M059J (cell line): Measurements from ENCODE around the gene CC2D2A. TPM values are rescaled to one million over a fixed set of nuclear protein-coding genes. Genes with fewer than 3 reads are reported as not detected.
"Not testable (repeated sequence)": the region's sequence is repeated elsewhere in the genome, so short reads cannot be mapped to it uniquely, and the experiment has no call there.

Source experiments
- DNase-seq: peaks from one replicate; pipeline ENCODE4 v3.0.0-alpha.2; 2012; ENCODE audit warnings: low read depth
- total RNA-seq: library from RNA; depleted of rRNA; stranded (reverse); fragments of >200 nt; shearing (Covaris generic); gene quantifications from 2 replicates; pipeline ENCODE4 v1.2.3, GENCODE V29; 2014

The CC2D2A gene
- total RNA-seq, 1 experiment from 2014 or later: 26.8 TPM

DNA sequence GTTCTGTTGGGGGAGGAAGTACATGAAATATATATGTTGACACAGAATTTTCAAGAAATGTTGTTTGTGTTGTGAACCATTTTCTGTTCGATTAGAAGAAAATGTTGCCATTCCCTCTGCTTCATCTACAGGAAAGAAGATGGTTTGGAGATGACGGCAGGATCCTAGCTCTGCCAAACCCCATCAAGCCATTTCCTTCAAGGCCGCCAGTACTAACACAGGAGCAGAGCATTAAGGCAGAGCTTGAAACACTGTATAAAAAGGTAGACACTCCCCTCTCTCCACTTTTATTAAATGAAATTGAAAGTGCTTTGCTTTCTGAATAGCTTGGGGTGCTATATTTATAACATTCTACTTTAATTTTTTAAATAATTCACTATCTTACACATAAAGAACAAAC is 46.8 kb downstream of the CC2D2A start:
- no peak for DNase-seq

DNA sequence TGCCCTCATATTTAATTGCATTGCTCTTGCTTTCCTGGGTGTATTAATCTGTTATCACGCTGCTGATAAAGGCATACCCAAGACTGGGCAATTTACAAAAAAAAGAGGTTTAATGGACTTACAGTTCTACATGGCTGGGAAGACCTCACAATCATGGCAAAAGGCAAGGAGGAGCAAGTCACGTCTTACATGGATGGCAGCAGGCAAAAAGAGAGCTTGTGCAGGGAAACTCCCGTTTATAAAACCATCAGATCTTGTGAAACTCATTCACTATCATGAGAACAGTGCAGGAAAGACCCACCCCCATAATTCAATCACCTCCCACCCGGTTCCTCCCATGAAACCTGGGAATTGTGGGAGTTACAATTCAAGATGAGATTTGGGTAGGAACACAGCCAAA is 48.0 kb downstream of the CC2D2A start:
- not testable (repeated sequence) for DNase-seq

DNA sequence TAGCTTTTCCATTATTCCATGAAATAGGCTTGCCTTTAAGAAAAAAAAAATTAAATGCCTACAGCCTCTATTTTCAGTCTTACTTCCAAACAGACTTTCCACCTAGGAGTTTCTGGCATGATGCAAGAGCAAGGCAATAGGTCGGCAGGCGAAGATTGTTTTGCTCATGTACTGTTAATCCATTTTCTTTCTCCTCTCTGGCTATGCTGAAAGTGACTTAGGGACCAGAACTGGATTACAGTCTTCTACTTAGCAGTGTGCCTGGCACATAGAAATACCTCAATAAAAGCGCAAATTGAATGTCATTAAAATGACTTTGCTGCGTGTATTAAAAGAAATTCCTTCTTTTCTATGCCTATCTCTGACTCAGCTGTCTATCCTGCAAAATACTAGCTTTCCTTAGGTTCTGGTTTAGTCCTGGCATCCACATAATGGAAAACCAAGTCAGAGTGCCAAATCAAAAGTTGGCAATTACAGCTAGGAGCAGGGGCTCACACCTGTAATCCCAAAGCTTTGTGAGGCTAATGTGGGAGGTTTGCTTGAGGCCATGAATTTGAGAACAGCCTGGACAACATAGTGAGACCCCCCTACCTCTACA is 51.9 kb downstream of the CC2D2A start:
- no peak for DNase-seq

DNA sequence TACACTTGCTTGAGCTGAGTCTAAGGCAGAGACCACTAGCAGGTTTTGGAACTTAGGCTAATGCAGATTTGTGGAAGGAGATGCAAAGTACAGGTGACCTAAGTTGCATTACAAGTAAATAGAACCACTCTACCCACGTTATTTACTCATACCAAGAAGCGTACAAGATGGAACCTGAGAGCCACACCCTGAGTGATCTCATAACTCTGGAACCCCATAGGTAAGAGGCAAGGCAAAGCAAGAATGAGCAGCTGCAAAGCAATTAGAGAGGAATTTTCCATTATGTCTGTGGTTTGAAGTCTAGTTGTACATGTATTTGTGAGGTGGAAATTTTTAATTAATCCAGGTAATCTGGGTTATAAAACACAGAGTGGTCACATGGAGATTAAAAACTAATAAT is 55.4 kb downstream of the CC2D2A start:
- DNase-seq: peak; percentile 9

DNA sequence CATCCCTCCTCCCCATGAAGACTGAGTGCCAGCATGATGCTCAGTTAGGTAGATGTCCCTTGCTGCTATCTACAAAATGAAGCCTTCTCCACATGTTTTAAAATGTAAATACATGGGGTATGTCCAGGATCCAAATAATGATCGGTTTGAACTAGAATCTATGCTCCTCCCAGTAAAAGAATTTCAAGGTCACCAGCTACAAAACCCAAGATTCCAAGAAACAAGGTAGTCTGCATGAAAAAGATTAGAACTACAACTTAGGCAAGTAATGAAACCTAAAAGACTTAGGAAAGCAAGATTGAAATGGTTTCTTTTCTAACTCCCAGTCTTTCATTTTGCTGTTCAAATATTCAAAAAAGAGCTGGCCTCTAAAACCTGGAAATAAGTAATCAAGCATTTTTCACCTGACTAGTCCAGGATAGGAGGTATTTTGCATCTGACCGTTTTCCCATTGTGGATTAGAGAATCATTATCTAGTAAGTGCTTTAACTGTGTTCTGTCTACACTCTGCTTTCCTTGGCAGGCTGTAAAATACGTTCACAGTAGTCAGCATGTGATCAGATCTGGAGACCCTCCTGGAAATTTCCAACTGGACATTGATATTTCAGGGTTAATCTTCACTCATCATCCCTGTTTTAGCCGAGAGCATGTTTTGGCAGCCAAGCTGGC is 57.4 kb downstream of the CC2D2A start:
- DNase-seq: no peak

DNA sequence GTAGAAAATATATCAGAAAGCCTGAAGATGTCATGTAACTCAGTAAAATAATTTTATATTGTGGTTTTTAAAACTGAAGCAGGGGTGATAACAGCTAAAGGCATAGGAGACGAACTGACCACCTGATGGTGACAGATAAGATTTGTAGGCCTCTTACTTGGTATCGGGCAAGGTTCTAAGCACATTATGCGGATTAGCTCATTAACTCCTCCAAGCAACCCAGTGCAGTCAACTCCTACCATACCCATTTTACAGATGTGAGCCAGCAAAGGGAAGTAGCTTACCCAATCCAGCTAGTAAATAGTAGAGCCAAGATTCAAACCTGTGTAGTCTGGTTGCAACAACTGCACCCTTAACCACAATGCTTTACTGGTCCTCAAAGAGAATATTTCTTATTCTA is 62.1 kb downstream of the CC2D2A start:
- no peak for DNase-seq

DNA sequence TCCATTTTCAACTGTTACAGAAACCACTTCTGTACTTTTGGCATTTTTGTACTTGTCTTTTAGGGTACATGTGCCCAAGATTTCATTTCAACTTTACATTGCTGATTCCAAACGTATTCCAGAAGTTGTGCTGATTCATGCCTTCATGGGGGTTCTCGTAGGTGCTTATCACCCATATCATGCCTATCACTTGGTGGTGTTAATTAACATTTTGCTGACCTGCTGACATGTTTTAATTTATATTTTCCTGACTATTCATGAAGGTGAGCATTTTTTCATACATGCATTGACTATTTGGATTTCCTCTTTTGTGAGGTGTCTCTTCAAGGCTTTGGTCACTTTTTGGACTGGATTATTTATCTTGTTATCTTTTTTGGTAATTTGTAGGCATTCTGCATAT is 64.1 kb downstream of the CC2D2A start:
- no peak for DNase-seq

DNA sequence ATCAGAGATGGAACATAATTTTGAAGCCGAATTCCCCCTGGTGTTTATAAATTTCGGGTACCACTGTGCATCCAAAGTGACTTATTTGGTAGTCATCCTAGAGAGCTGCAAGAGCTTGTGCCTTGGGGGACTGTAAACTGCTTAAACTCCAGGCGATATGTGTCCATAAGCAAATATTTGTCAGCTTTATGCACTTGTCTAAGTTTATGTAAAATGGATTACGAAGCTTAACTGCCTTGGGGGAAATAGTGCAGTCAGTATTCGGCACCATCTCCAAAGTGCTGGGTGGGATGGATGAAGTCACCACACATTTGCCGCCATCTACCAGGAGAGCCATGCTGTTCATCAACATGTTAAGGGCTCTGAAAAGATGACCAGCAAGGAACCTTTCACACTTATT is 65.9 kb downstream of the CC2D2A start:
- no peak for DNase-seq

DNA sequence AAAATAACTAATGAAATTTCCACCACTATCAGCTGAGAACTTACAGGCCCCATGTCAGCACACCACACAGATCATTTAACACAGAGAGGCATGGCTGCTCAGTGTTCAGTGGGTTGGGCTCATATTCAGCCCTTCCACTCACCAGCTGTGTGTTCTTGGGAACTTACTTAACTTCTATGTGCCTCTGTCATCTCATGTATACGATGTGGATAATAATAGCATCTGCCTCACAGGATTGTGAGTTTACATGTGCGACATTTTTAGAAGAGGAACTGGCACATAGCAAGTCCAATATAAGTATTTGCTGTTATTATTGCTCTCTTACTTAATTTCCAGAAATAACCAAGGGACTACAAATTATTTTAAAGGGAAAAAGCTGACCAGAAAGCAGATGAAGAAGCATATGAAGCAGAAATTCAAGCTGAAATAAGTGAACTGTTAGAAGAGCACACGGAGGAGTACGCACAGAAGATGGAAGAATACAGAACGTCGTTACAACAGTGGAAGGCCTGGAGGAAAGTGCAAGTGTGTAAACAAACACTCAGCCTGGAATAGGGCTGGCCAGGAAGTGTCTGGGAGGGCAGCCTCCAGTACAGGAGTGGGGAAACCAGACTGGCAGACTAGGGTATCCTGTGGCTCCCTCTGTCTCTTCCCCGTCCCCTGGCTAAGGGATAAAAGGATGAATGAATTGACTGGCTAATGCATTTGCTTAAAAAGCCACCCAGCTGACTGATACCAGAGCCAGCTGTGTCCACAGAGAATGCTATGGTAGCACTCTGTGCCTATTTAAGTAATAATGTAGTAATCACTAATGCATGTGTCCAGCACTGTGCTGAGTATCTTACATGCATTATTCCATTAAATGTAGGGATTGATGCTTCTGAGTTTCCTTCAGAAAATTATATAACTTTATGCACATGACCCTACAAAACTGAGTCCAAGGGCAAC is 67.1 kb downstream of the CC2D2A start:
- no peak for DNase-seq

DNA sequence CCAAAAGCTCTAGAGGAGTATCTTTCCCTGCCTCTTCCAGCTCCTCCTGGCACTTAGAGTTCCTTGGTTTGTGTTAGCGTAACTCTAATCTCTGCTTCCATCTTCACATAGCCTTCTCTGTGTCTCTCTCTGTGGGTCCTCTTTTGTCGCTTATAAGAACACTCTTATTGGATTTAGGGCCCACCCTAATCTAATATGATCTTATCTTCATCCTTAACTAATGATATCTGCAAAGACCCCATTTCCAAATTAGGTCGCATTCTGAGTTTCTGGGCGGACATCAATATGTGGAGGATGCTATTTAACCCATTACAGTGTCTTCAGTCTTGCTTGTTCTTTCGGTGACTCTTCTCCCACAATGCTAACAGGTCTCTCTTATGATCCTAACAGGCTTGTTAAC is 72.3 kb downstream of the CC2D2A start:
- no peak for DNase-seq

DNA sequence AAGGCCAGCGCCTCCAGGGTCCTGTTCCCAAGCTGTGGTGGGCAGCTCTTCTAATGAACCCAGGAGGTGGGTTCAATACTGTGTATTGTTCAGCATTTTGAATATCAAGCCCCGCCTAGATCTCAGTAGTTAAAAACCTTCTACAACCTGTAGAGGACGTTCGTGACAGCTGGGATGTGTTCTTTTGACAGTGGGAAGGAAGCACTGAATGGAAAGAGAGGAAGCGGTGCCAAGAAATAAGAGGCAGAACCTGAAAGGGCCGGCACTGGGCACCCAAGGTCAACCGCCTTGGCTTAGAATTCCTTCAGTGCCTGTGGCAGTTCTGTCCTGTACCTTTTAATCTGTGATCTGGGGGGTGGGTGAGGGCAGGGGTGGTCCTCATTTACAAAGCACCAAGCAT is 73.1 kb downstream of the CC2D2A start:
- DNase-seq: no peak

DNA sequence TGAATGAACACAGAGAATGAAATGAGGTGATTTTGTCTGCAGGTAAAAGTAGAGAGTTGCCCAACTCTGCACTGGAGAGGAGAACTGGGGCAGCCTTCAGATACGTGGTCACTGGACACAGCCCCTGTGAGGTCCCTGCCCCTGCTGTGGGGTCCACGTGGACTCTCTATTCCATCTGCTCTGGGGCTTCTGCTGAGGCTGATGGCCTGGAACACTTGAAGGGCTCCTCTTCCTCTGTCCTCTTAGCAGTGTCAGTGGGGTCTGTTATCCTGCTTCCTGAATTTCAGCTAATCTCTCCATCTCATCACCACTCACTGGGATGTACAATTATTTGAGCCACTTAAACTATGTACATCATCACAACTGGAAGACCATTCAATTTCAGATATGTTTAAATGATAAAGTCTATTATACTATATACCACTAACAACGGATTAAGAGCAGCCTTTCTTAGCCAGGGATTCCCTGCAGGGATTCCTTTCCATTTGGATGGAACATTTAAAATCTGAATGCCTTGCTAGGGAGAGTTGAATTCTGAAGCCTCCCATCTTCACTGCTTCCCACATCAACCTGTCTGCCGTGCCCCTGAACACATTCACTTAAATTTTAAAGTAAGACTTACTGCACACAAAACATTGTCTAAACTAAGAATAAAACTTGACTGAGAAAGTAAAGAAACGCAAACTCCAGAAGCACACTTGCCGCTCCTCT is 74.0 kb downstream of the CC2D2A start:
- DNase-seq: no peak

DNA sequence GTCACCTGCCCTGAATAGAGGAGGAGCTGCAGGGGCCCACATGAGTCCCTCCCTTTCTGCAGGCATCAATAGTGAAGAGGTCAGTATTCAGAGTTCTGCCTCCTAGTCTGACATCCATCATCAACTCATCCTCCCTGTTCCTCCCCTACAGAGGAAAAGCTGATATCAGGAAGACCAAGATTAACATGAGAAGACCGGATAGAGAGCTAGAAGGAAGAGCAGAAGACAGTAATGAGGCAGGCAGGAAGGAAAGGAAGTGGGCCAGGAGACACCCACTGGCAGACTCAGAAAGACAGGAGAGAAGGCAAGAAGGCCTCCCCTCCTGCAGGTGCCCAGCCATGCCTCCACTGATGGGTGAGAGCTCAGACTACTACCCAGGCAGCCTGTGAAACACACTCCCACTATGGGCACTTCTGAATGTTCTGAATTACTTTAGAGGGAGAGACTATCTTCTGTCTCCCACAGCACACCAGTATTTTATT is 74.6 kb downstream of the CC2D2A start:
- no peak for DNase-seq

DNA sequence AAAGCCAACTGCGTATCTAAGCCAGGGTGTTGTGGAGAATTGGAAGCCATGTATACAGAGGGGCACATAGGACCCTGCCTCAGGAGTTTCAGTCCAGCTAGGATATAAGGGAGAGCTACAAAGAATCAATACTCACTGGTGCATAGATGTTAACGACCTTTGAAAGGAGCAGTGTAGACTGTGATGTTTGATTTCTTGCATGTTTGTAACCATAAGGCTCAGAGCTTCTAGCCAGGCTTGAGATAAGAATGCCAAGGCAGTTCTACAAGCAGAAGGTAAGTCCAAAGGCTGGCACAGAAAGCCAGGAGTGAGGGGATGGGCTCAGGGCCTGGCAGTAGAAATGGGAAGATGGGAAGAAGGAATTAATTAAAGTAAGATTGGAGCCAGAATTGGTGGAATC is 75.7 kb downstream of the CC2D2A start:
- DNase-seq: no peak

DNA sequence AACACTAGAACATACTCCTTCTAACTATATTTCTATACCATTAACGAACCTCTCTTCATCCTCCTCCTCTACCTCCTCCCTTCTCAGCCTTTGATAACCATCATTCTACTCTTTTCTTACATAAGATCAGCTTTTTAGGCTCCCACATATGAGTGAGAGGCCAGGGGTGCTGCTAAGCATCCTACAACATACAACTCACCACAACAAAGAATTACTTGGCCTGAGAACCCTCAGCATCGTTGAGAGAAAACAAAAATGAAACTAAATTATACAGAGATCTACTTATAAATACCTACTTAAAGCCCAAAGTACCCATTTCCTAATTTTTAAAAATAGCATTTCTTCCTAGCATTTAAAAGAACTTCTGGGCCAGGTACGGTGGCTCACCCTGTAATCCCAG is 77.7 kb downstream of the CC2D2A start:
- no peak for DNase-seq

DNA sequence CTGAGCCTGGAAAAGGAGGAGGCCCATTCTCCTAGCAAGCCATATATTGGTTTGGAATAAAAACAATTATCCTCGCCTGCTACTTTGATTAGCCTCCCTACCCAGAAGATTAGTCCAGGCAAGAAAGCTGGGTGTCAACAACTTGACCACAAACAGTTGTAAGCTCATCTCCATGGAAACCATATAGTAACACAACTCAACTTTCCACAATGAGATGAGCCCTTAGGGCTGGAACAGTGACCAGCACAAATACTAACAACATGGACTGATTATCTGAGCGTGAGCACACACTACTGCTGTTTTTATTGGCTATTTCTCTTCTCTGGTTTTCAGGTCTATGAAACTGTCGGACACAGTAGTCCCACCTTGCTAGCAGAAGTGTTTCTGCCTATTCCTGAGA is 80.8 kb downstream of the CC2D2A start:
- DNase-seq: peak; percentile 27

DNA sequence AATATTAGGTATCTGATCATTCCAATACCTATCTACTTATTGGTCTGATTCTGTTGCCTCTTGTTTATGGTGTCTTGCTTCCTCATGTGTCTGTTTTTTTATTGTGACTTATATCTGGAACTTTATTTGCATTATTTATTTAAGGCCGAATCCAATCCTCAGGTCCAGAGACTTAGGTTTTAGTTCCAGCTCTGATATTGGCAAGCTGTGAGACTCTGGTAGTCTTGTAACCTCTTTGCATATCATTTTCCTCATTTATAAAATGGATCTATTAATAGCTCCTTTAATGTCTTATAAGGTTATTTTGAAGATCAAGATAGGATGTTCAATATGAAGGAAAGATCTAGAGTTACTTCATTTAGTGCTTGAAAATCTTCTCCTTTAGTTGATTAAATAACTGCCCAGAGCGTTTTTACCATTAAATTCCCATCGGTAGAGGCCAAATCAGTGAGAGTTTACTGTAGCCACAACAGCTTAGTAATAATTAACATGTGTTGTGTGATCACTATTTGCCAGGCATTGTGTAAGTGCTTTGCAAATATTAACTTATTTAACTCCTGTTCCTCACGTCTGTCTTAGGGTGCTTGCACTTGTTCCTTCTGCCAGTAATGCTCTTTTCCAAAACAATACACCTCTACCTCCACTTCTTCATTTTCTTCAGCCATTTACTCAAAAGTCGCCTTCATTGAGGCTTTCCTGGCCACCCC is 82.2 kb downstream of the CC2D2A start:
- DNase-seq: no peak

DNA sequence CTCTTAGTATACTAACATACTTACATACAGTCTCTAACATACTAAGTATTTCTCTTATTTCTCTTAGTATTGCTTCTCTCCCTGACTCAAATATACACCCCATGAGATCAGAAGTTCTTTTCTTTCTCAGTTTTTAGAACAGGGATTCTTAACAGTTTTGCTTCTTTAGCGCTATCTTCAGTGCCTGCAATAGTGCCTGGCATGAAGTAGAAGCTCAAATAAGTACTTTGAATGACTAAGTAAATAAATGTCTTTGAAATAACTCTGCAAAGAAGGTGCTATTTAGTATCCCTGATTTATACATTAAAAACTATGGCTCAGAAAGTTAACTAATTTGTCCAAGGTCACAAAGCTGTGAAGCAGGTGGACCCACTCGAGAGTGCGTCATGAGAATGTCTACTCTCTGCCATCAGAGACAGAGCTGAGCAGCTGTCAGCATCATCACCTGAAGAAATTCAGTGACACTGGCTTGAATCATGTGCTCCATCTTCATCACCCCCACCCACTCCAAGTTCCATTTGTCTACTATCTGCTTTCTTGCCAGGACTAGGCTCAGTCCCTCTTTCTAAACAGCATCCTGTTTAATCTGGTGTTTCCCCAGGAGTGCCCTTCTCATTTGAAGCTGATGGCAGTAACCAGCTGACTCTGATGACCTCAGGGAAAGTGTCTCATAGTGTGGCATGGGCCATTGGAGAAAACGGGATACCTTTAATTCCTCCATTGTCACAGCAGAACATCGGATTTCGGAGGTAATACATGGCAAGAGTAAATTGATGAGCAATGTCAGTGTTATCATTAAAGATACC is 83.1 kb downstream of the CC2D2A start:
- DNase-seq: no peak

DNA sequence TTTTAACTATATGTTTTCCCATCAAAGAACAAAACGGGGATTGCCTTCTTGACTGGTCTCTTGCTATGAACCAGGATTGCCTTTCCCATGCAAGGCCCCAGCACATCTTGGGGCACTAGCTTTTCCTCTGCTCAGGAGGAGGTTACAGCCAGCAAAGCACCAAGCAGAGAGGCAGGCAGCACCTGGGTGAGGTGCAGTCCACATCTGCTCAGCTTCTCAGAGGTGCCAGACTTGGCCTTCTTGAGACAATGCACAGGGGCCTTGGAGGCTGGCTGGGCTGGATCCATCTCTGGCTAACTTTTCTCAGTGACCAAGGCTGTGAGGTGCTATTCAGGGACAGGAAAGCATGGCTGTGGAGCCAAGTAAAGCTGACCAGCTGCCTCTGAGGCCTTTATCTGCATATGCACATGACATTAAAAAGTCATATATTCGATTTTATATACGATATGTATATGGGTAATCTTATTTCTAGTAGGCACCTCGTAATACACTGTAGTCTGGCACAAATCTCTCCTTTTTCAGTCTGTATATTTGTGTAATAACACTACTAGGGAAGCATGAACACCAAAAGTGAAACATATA is 86.9 kb downstream of the CC2D2A start:
- no peak for DNase-seq
